Stimulated activated CD4-positive, alpha-beta T cell treated with anti-CD3 and anti-CD28 coated beads, Interleukin-12 subunit alpha, Interleukin-12 subunit beta, amount 100 ng/mL, for 4 hours (primary cell): Measurements from ENCODE around the gene TSPAN9.

Experiments used
- DNase-seq: peaks from one replicate; pipeline ENCODE4 v3.0.0-alpha.2; 2020

The TSPAN9 gene

DNA sequence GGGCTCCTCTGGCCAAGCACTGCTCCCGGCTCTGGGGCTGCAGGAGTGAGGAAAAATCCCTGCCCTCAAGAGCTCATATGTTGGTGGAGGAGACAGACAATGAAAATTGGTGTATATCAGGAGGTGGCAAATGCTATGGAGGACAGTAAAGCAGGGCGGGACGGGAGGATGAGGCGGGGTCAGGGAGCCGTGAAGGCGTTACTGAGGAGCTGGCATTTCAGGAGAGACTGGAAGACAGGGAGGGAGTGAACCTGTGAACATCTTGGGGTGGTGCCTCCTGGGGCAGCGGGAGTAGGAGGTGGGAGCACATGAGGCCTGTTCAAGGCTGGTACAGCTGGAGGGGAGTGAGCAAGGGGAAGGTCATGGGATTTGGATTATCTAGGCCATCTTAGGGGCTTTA, 26.6 kb downstream of the TSPAN9 start:
- no peak for DNase-seq

GRCh38 chr12:3105690-3106479, 28.7 kb downstream of the TSPAN9 start:
- no peak for DNase-seq

- no peak for DNase-seq
These were observed 29.4 kb downstream of the TSPAN9 start for GRCh38 chr12:3106579-3106978.

GRCh38 chr12:3107071-3107583, 29.9 kb downstream of the TSPAN9 start:
- DNase-seq, result no peak

GRCh38 chr12:3107954-3108353, 30.8 kb downstream of the TSPAN9 start:
- DNase-seq, result no peak

GRCh38 chr12:3110578-3110977, 33.4 kb downstream of the TSPAN9 start:
- no peak for DNase-seq

- DNase-seq, result no peak
These were observed 36.6 kb downstream of the TSPAN9 start for GRCh38 chr12:3113671-3114325.

DNA sequence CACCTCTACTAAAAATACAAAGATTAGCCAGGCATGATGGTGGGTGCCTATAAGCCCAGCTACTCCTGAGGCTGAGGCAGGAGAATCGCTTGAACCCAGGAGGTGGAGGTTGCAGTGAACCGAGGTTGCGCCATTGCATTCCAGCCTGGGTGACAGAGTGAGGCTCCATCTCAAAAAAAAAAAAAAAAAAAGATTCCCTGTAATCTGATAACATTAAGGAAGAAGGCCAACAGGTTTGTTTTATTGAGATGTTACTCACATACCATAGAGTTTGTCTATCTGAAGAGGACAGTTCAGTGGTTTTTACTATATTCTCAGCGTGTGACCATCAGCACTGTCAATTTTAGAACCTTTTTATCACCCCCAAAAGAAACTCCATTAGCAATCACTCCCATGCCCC, 37.5 kb downstream of the TSPAN9 start:
- DNase-seq, result no peak

DNA sequence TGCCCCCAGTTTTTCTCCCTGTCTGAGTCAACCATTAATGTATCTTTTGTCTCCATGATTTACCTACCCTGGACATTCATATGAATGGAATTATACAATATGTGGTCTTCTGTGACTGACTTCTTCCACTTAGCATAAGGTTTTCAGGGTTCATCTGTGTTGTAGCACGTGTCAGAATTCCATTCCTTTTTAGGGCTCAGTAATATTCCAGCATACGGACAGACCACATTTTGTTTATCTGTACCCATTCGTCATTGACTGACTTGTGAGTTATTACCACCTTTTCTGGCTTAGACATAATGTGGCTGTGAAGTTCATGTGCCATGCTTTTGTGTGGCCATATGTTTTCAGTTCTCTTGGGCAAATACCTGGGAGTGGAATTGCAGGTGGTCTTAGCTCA, 37.9 kb downstream of the TSPAN9 start:
- DNase-seq, result no peak

DNA sequence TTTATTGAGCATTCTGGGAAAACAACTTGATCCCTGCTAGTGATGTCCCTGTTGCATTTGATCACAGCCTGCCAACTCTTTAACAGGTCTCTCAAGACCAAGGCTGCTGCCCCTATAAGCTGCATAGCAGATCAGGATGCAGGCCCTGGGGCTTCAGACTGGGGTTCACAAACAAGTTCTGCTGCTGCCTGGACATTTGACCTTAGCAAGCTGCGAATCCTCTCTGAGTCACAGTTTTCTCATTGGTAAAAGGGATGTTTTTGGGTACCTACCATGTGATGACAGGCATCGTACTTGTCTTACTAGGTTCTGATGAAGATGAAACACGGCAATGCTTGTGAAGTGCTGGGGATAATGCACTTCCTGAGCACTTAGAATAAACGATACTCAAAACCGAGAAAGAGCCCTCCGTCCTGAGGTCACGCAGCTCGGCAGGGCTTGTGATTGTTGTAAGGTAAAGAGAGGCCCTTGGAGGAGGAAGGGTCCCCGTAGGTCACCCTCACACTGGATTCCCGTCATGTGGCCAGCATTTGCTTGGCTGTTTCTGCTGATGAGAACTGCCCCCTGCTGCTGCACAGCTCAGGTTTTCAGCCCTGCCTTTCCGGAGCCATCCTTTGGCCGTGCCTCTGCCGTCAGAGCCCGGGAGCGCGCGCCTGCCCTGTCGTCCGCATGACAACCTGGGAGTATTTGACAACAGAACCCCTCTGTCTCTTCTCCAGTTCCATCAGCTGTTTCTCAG, 39.1 kb downstream of the TSPAN9 start:
- DNase-seq, result no peak

DNA sequence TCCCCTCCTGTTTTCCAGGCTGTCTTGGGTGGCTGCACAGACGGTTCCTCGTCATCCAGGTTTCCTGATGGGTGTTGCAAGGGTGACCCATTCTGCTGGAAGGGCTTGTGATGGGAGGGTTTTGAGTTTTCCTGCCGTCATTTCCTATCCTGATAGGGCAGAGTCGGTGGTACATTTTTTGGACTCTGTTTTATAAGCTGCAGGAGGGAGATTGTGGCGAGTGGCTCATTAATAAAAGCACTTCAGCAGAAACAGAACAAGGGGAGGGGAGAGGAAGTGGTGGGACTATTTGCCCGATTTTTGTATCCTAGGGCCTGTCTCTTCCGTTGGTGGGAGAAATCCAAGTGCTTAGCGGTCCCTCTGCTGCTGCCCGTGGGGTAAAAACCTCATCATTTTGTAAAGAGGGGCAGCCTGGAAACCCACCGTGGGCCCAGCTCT, 40.0 kb downstream of the TSPAN9 start:
- no peak for DNase-seq

GRCh38 chr12:3117591-3118015, 40.4 kb downstream of the TSPAN9 start:
- no peak for DNase-seq

DNA sequence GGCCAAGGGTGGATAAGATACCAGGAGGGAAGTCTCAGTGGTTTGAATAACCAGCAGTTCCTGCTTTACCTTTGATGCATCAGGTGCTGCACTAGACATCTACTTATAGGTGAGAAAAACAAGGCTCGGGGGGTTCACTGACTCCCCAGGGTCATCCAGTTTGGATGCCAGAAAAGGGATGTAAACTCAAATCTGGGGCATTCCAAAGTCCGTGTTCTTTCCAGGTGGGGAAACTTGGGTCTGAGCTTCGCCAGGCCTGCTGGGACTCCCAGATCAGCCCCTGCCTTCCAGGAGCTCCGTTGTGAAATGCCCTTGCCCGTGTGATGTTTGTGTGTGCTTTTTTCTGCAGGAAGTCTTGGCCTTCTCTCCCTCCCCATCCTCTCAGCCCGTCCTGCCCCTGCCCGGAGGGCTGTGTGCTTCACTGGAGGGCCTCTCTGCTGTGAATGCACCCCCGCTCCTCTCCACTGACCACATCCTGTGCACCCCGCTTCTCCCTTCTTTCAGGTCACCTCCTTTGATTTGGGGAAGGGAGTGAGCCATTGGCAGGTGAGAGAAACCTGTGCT, 42.1 kb downstream of the TSPAN9 start:
- no peak for DNase-seq

DNA sequence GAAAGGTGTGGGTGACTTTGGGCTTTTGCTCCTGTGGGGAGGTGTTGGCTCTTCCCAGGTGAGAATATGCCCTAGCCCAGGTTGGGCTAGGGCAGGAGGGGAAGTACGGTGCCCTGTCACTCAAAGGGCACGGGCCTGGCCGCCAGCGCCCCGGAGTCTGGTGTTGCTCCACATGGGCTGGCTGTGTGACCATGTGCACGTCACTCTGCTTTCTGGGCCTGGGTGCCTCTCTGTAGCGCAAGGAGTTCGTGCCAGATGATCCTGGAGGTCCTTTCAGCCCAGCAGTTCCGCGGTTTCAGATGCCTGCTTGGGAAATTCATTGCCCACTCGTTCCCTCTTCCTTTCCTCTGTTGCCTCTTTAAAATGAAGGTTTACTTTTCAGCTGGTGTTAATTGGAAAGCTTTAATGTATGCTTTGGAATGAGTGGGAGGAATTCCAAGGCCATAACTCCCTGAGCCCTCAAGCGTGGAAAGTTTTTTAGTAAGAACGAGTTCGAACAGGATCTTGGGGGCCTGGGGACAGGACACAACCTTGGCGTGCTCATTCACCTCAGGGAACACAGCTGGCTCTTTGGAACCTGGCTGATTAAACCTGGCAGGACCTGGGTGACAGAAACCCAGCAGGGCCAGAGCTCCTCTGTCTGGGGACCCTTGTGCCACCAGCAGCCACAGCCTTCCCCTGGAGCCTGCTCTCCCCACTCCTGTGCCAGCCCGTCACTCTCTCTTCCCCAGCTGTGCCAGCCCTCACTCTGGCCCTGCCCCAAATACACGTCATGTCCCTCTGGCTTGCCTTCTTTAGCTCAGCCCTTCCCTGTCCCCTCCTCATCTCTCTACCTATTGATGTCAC, 42.8 kb downstream of the TSPAN9 start:
- DNase-seq, result no peak

DNA sequence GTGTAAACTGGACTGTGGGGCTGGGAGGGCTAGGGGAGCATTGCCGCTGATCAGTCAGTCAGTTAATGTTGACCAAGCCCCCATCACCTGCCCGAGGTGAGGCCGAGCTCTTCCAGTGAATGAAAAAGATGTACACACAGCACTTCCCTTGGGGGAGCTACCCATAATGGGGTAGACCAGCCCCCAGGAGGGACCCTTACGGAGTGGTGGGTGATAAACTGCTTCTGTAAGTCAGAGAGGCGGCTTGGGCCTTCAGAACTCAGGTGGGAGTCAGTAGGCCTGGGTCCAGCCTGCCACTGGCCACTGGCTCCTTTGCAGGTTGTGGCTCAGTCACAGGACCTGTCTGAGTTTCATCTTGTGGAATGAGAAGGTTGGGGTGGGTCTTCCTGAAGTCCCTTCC, 43.5 kb downstream of the TSPAN9 start:
- DNase-seq, result no peak

DNA sequence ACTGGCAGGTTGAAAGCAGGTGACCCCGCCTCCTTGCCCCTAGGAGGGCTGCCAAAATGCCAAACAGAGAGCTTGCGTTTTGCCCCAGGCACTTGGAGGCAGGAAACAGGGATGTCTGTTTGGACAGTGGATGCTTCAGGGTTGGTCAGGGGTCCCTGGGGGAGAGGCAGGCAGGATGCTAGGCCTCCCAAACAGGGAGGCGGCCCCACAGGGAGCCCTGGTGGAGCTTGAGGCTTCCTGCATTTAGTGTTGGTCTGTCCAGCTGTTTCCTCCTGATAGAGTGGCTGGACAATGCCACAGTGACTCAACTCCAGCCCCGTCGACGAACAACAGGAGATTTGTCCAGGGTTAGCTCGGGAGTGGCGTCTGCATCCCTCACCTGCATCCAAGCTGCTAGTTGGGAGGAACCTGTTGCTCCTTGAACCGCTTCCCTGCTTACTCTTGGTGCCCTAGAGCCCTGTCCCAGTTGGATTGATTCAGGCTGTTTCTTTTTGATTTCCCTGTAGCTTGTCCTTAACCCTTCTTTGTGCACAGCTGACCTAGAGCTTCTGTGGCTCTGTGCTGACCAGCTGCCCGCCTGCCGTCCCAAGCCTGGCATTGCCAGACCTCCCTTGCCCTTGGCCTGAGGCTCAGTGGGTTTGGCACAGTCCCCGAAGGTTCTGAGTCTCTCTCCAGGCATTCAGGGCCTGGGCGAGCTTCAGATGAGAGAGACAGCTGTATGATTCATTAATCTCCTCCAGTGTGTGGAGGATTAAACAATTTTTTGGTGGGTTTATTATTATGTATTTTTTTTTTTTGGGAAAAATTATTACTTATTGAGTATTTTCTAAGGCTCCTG, 45.9 kb downstream of the TSPAN9 start:
- no peak for DNase-seq

DNA sequence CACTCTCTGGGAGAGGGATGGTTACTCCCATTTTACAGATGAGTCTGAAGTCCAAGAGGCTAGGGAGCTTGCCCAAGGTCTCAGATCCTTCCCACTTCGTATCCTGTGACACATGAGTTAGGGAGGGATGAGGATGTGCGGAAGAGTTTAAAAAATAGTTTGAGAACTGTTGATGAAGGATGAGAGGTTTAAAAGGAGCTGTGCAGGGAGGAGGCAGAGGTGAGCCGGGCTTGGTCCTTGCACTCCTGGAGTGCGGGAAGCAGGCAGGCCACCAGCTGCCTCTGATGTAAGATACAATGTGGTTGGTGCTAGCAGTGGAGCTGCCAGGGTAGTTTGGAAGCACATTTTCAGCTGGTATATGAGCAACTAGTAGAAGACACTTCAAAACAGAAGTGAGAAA, 46.5 kb downstream of the TSPAN9 start:
- DNase-seq, result no peak

GRCh38 chr12:3124917-3125316, 47.7 kb downstream of the TSPAN9 start:
- DNase-seq, result no peak

GRCh38 chr12:3125674-3126073, 48.5 kb downstream of the TSPAN9 start:
- DNase-seq, result no peak

DNA sequence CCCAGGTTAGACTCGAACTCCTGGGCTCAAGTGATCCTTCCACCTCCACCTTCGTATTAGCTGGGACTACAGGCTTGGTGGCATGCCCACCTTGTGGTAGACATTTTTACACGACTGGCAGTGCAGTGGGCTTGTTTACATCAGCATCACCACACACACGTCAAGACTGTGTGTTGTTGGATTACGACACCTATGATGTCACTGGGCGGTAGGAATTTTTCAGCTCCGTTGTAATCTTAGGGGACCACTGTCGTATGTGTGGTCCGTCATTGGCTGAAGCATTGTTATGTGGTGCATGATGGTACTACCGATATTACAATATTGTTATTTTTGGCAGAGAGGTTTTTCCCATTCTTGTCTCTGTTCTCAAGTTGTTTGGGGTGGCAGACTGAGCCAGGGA, 50.7 kb downstream of the TSPAN9 start:
- no peak for DNase-seq
